NCI-H510A (cell line): ENCODE results near the gene DTNA.

Experiments
- DNase-seq: peaks from one replicate; lab custom pipeline; 2025; lab: John Stamatoyannopoulos, UW

The DTNA gene

DNA sequence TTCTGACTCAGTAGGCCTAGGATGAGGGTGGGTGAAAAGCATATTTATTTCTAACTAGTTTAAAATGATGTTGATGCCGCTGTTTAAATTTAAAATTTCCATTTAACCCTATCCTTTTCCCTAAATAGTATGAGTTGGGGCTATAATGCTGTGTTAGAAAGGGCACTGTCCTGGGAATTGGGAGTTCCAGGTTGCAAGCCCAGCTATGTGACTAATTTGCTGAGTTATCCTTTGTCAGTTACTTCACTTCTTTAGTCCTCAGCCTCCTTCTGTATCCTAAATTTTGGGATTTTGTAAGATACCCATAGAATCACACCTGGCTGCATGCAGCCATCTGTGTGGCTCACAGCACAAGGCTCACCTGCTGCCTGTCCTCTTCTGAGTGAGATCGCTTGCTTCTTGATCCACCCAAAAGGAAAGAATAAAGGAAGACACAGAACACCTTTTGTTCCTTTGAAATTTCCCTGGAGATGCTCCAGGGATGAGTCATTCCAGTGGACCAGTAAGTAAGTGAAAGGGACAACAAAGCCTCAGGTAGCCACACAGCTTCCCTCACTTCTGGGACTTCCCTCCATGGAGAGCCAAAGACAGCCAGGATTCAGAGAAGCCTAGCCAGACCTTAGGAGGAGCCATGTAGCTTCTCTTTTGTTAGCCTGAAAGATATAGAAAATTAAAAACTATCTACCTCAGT, 97.2 kb downstream of the DTNA start:
- no peak for DNase-seq

DNA sequence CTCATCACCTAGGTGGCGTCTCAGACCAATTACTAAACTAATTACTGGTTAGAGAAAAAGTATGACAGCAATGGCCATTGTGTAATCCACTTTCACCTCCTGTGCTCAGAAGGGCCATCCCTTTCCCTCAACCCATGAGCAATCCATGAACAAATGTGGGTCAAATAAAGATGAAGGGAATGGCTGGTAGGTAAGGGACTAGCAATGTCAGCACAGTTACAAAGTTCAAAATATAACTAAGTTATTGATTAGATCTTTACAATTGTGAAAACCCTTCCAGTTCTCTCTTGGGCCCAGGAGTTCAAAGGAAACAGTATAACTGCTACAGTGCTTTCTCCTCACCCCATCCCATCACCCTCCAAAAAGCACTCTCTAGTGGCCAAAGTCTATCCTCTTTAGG, 98.3 kb downstream of the DTNA start:
- DNase-seq: no peak

DNA sequence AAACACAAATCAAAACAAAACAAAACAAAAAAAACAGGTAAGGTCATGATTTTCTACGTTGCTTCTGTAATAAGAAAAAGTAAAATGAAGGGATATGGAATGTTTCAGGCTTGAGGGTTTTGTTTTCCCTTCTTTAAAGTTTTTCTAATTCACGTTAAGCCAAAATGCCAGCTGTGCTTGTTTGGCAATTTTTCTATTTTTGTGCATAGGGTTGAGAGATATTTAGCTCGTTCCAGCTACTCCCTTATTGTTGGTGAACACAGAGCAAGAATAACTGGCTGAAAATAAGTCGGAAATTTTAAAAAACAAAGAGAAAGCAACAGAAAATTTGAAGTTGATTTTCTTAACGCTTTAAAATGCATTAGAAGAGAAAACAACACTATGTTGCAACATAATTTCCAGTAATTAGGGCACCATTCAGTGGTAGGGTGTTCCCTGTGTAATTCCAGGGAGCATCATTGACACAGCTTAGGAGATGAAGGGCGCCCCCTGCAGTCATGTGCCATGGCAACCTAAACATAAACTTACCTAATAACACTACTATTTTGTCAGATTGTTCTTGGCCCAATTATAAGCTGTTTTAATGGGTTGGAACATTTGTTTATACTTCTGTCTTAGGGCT, 99.5 kb downstream of the DTNA start:
- DNase-seq: no peak

DNA sequence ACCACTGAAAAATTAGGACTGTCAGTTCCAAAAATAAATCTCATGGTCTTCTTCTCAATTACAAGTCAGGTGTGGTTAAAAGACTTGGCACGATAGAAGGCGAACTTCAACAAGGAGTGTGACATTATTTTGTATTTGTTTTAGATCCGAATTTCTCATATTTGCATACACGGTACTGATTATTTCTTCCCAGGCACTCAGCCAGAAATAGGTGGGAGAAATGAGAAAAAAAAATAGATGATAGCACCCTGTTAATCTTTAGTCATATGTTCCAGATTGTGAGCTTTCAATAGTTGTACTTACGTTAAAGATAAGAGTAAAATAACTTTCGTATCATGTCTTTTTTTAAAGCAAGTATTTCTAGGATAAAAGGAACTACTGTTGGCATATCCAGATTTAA, 106.1 kb downstream of the DTNA start:
- DNase-seq: no peak

DNA sequence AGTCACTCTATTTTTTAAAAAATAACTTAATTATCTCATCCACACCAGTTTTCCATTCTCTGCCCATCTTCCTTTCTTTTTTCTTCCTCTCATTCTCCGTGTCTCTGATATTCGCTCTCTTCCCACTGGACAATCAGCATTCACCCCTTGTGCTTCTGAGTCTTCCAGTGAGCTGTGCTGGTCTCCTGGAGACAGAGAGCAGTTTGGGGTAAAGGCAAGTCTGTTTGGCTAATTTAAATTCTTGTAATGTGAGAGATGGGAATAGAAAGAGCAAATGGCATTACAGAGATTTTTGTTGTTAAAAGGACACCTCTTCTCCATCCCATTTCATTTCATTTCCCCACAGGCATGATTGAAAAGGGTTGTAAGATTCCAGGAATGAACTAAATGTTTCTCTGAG, 107.5 kb downstream of the DTNA start:
- no peak for DNase-seq

DNA sequence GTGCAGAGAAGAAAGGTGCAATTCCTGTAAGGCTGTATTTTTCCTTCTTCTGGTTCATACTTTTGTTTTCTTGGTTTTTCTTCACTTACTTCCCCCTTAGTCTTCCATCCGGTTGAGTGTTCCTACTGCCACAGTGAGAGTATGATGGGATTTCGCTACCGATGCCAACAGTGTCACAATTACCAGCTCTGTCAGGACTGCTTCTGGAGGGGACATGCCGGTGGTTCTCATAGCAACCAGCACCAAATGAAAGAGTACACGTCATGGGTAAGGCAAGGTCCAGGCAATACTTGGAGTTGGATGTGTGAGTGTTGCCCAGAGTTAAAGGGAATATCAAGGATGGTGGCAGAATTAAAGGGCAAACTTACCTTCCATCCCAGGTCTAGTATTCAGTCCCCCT, 108.0 kb downstream of the DTNA start:
- DNase-seq: no peak

DNA sequence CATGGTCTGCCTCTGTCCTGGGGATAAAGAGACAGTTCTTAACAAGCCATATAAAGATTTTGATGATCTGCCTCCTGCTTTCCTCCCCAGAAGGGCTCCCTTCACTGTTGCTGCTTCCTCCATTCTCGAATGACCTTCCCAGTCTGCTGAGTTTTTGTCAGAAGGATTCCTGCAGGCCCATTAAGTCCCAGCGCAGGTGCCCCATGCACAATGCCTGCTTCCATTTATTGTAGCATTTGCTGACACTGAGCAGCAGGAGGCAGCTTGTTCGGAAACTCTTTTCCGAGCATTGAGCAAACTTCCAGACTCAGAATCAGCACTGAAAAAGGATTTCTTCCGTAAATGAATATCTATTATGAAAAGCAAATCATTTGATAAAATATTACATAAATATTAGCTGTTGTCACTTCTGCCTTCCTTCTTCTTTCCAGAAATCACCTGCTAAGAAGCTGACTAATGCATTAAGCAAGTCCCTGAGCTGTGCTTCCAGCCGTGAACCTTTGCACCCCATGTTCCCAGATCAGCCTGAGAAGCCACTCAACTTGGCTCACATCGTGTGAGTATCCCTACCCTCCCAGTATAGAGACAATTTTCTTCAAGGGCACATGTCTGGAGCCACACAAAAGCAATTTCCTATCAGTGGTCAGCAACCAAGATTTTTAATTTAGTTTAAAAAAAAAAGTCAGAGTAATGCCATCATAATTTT, 110.4 kb downstream of the DTNA start:
- DNase-seq: no peak

DNA sequence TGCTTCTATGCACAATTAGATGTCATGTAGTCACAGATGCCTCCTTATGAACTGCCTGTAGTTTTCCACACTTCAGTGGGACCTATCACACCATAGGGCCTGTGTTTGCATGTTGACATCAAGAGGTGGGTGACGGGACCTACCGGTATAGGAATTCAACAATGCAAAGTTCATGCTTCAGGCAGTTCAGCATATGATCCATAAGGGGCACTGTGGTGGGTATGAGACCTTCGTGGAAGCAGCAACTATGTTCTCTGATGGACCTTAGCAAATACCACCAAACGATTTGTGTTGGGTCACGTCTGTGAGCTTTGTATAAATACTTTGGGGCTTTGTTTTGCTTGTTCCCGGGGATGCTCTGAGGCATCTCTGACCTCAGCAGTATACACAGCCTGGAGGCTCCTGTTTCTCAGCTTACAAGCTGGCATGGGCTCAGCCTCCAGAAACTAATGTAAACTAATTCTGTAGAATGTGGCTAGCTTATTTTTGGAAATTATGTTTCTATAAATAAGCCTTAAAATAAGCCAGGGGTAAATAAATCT, 111.6 kb downstream of the DTNA start:
- DNase-seq: no peak

DNA sequence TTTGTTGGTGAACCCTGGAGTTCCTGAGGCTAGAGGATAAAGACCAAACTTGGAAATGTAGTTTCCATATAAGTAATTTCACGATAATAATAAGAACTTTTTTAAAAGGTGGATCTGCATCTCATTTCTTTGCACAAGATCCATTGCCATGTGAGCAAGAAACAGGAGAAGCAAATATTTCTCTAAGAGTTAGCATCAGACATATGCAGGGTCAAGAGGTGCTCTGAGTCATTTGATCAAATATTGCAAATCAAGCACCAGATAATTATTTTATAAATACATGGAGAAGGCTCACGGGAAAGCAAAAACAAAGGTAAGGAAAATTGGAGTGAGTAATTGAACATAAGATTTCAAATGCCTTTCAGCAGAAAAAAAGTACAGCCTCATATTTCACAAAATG, 118.0 kb downstream of the DTNA start:
- DNase-seq: no peak

DNA sequence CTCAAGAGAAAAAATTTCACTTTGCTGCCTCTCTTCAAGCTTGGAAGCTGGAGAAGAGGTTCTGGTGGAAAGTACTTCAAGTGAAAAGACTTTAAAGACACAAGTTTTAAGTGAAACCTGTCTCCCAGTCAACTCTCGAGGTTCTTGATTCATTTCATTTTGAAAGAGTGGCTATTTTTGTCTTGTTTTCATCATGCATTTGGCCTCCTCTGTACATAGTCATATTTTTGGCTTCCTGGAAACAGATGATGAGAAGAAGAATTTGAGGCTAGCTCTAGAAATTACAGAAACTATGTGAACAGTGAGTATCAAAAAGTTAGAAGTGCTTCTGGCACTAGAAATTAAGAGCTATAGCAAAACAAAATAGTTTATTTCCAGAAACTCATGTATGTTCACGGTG, 124.8 kb downstream of the DTNA start:
- DNase-seq: no peak

DNA sequence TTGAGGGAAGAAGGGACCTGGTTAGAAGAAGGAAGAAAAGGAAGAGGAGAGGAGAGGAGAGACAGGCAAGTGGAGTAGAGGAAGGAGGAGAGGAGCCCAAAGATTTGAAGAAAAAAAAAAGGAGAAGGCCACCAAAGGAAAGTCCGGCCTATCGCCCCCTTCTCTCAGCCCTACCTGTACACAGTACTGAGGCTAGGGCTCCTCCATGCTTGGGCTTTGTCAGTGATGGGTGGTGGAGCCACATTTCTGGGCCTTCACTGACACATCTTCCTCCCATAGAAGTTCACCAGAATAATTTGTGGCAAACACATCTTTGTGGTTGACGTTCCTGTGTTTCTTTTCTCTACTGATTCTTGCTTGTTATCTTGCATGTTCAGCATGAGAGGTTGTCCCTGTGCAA, 125.4 kb downstream of the DTNA start:
- no peak for DNase-seq

DNA sequence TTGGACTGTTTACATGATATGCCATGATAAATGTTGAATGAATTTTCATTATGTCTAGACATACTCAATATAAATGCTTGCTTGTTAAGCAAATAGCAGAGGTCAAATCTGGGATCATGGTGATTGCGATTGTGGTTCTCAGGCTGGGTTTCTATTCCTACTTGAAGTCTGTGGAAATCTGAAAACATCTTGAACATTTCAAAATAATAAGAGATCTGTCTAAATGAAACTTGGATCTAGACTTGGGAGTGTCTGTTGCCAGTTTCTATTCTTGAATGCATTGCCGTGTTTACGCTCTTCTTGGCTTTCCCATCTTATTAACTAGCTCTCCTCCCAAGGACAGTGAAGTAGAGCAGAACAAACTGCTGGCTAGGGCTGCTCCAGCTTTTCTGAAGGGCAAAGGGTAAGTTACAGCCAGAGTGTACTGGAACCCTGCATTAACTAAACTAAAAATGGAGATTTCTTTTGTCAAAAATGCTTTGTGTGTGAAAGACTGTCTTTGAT, 127.7 kb downstream of the DTNA start:
- no peak for DNase-seq

DNA sequence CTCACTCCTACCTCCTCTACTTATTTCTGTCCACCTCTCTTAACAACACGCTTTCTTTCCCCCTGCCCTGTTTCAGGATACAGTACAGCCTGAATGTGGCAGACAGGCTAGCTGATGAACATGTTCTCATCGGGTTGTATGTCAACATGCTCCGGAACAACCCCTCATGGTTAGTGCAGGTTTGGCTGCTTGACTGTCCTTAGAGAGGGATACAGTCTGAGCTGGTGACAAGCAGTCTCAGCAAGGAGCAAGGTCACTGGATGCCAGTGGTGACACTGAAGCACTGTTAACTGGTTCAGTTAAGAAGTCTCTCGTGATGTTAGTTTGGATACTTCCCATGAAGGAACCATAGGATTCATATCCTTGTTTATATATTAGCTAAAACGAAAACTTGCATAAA, 128.6 kb downstream of the DTNA start:
- DNase-seq: no peak

DNA sequence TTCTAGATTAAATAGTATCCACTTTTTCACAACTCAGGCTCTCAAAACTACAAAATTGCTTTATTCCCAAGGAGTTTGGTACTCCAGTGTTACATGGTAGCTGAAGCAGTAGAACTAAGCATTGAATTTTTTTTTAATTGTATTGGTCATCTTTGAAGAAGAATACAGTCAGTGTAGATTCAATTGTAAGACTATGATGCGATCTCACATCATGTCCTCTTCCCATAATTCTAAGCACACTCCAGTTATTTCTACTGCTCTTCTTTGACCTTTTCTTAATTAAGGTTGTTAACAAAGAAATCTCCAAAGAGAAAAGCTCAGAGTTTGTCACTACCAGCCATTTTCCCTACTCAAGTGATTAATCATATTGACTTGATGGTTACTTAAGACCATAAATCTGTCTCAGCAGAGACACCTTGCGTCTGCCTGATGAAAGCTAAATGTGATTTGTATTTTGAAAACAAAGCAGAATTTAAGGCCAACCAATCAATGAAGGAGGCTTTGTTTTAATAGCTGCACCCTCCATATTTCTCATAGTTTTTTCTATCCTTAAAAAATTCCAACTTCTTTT, 130.2 kb downstream of the DTNA start:
- DNase-seq: no peak

DNA sequence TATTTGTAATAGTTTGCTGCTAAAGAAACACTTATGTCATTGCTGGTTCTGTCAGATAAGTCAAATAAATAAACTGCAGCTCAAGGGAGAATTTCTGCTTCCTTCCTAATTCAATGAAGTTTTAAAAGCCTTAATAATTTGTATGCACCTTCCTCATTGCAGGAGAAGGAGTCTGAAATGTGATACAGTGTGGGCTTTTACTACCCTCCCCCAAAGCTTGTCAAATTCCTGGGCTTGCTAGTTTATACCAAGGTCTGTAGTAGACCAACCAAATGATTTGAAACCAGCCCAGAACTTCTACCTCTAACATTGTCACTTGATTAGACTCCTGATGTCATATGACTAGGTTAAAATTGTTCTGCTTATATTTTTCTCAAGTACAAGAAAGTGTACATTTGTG, 131.8 kb downstream of the DTNA start:
- no peak for DNase-seq

DNA sequence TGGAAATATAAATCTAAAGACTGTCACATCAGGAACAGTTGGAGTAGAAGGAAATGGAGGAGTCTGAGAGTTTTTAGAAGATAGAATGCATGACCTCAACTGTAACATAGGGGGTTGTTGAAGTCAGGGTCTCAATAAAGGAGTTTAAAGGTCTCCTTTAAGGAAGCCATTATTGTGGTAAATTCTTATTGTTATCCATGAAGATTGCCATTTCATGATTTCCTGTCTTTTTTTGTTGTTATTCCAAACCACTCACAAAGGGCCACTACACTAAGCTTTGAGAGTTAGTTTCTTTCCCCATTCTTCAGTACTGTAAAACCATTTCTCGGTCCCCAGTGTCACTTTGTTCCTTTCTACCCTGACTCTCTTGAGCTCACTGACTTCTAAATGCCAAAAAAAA, 134.0 kb downstream of the DTNA start:
- no peak for DNase-seq

DNA sequence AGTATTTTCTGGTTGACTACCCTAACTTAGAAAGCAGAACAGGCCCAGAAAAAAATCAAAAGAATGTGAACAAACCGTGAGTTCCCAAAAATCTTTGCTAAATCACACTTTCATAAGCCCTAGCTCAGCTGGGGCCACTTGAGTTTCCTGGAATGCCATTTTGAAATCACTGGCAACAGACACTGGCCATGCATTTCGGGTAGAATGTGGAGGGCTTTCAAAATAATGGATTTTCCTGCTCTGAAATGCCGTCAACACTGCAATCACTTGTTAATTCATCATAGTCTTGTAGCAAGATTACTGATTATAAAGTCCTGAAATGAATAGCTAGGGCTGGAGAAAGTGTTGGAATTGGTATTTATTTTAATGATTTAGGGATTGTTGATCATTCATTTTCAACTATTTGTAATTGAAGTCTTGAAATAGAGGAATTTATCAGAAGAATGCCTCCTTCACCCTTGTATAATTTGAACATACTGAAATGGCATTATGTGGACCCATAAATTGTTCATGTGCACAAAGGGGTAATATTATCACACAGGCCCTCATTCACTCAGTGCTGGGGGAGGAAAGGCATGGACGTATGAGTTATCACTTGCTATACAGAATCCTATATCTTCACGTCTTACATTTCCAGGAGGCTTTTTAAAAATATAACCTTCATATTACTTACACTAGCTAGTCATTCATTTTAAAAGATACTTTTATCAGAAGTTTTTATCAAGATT, 134.8 kb downstream of the DTNA start:
- no peak for DNase-seq

DNA sequence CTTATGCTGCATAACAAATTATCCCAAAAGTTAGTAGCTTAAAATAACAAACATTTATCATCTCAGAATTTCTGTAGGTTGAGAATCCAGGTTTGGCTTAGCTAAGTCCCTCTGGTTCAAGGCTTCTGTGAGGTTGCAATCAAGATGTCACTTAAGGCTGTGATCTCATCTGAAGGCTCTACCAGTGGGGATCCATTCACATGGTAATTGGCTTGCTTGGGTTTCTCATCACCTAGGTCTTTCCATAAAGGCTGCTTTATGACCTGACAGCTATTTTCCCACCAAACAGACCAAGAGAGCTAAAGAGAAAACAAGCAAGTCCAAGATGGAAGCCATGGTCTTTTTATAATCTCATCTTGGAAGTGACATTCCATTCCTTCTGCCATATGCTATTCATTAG, 137.3 kb downstream of the DTNA start:
- no peak for DNase-seq

DNA sequence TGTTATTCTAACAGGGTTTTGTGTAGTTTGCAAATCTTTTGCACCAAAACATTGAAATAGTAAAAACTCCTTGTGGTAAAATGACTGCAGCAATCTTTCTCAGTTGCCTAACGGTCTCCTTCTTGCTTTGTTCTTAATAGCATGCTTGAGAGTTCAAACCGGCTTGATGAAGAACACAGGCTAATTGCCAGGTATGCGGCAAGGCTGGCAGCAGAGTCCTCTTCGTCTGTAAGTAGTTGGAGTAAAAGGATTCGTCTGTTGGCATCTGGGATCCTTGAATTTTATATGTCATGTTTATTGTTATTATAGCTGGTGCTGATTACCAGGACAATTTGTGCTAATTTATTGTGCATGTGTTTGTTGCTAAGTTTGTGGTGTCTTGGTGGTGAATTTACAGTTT, 138.1 kb downstream of the DTNA start:
- no peak for DNase-seq

DNA sequence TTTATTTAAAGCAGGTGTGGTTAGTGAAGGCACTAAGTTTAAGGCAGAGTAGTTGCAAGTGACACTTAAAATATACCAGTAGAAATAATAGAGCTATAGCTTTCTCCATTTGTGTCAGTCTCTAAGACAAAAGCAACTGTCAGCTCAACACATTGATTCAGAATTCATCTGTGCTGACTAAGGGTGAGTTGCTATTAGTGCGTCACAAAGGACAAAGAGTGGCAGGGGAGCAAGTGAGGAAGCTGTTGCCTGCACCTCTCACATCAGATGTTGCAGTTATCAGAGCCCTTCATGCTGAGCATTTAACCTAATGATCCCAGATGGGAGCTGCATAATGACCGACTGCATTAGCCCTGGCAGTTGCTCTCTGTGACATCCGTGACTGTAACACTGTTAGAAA, 138.6 kb downstream of the DTNA start:
- DNase-seq: no peak

DNA sequence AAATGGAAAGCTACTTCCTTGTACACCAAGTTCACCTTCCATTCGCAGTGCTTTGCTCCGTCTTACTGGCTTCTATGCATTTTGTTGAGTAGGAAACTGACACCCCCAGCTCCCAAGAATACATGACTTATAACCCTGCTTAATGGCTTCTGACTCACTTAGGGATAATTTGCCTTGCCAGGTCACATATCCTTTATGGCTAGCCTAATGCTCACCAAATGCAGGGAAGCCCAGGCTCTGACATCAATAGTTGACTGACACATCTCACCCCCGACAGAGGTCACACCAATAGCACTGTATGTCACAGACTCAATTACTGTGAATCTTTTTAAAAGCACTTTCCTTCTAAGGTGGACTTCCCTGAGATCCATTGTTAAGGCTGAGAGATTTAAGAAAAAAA, 147.2 kb downstream of the DTNA start:
- DNase-seq: no peak

DNA sequence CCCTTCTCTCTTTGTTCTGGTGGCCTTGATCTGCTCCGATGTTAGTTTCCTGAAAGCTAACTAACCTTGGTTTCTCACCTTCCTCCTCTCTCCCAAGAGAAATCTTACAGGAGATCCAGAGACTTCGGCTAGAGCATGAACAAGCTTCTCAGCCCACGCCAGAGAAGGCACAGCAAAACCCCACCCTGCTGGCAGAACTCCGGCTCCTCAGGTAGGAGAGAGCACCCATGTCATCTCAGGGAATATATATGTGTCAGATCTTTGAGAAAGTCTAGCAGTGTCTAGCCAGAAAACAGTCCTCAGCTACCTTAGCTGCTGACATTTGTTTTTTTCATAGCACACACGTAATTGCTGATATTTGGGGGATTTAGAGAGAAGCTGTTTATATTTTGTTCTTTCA, 148.1 kb downstream of the DTNA start:
- DNase-seq: no peak
